Left renal cortex interstitium (tissue), 4 donors: ENCODE results near the gene SSR4. TPM values are rescaled to one million over a fixed set of nuclear protein-coding genes. Genes with fewer than 3 reads are reported as not detected.
"Not testable (repeated sequence)": the region's sequence is repeated elsewhere in the genome, so short reads cannot be mapped to it uniquely, and the experiment has no call there.

Experiments used
- DNase-seq, 4 donors: peaks; one replicate each; pipeline ENCODE4 v3.0.0-alpha.2; 2013; ENCODE audit warnings: low read depth in 4 of 4, low spot score in 2 of 4, missing footprints in 1 of 4
- polyA plus RNA-seq, 4 donors: library from polyadenylated mRNA; unstranded; fragments of 120-200 nt; gene quantifications; one replicate each; pipeline ENCODE4 v1.2.1, GENCODE V29; 2013; ENCODE audit not compliant: insufficient read length in 4 of 4

Gene SSR4
- polyA plus RNA-seq, 4 donors, result 145 to 197 (median 152) TPM

- DNase-seq, result no peak
Observed at GRCh38 chrX:153803211-153804099, 9.0 kb downstream of the SSR4 start.

- no peak for DNase-seq
Observed at GRCh38 chrX:153804100-153804595, 9.7 kb downstream of the SSR4 start.

- DNase-seq, result no peak
Observed at GRCh38 chrX:153804621-153805020, 10.2 kb downstream of the SSR4 start.

GRCh38 chrX:153805436-153805835 lies 11.0 kb downstream of the SSR4 start:
- DNase-seq, result no peak

GRCh38 chrX:153806999-153807575 lies 12.6 kb downstream of the SSR4 start:
- no peak for DNase-seq

GRCh38 chrX:153807976-153808375 lies 13.5 kb downstream of the SSR4 start:
- no peak for DNase-seq

- no peak for DNase-seq
Observed at GRCh38 chrX:153812220-153812619, 17.8 kb downstream of the SSR4 start.

- DNase-seq, result no peak
Observed at GRCh38 chrX:153813161-153813560, 18.7 kb downstream of the SSR4 start.

- no peak for DNase-seq
Observed at GRCh38 chrX:153814591-153815315, 20.3 kb downstream of the SSR4 start.

GRCh38 chrX:153816831-153817690 lies 22.6 kb downstream of the SSR4 start:
- no peak for DNase-seq

GRCh38 chrX:153818064-153818463 lies 23.6 kb downstream of the SSR4 start:
- DNase-seq, result not testable (repeated sequence)

GRCh38 chrX:153818571-153819383 lies 24.3 kb downstream of the SSR4 start:
- DNase-seq, result no peak

- no peak for DNase-seq
Observed at GRCh38 chrX:153819384-153820040, 25.0 kb downstream of the SSR4 start.

- DNase-seq, result no peak
Observed at GRCh38 chrX:153820601-153821000, 26.1 kb downstream of the SSR4 start.

- DNase-seq, result no peak
Observed at GRCh38 chrX:153821066-153821465, 26.6 kb downstream of the SSR4 start.

GRCh38 chrX:153824348-153824747 lies 29.9 kb downstream of the SSR4 start:
- no peak for DNase-seq

GRCh38 chrX:153825042-153825441 lies 30.6 kb downstream of the SSR4 start:
- DNase-seq, result no peak

GRCh38 chrX:153827016-153827415 lies 32.5 kb downstream of the SSR4 start:
- no peak for DNase-seq

GRCh38 chrX:153827903-153828302 lies 33.4 kb downstream of the SSR4 start:
- DNase-seq, result no peak
